ENCODE data around the gene TUSC1. TPM values are rescaled to one million over a fixed set of nuclear protein-coding genes. Genes with fewer than 3 reads are reported as not detected.
"Not testable (repeated sequence)": the region's sequence is repeated elsewhere in the genome, so short reads cannot be mapped to it uniquely, and the experiment has no call there.

TUSC1 gene
- total RNA-seq, 1 donor from 2014 or later, result 9.2 TPM

- Histone ChIP-seq H3K4me3 (no peak overlapping the region), H3K27ac (replicated peaks) (no peak overlapping the region), H3K27me3 (ENCODE audit: low read depth) (no peaks in the 10 kb centered on the region), H3K4me1 (no peaks in the 10 kb centered on the region), H3K9me3 (replicated peaks) (peaks cover 9% of the 10 kb centered on the region), H3K36me3 (no peaks in the 10 kb centered on the region)
- intact Hi-C loops (cut with micrococcal nuclease), result no loop called here
- no peak for DNase-seq
- TF ChIP-seq, protein P1, sequence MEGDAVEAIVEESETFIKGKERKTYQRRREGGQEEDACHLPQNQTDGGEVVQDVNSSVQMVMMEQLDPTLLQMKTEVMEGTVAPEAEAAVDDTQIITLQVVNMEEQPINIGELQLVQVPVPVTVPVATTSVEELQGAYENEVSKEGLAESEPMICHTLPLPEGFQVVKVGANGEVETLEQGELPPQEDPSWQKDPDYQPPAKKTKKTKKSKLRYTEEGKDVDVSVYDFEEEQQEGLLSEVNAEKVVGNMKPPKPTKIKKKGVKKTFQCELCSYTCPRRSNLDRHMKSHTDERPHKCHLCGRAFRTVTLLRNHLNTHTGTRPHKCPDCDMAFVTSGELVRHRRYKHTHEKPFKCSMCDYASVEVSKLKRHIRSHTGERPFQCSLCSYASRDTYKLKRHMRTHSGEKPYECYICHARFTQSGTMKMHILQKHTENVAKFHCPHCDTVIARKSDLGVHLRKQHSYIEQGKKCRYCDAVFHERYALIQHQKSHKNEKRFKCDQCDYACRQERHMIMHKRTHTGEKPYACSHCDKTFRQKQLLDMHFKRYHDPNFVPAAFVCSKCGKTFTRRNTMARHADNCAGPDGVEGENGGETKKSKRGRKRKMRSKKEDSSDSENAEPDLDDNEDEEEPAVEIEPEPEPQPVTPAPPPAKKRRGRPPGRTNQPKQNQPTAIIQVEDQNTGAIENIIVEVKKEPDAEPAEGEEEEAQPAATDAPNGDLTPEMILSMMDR (IDR thresholded peaks at IDR 0.05; ENCODE audit: borderline replicate concordance), result no peak
Measured at GRCh38 chr9:25684321-25684720, 6.1 kb upstream of the TUSC1 start.

- Histone ChIP-seq H3K27ac (replicated peaks) (peak overlapping the region; percentile 46), H3K9me3 (replicated peaks) (peaks cover 9% of the 10 kb centered on the region), H3K36me3 (no peaks in the 10 kb centered on the region), H3K27me3 (ENCODE audit: low read depth) (no peaks in the 10 kb centered on the region), H3K4me1 (peaks cover 27% of the 10 kb centered on the region), H3K4me3 (no peak overlapping the region)
- TF ChIP-seq, protein P1 (IDR thresholded peaks at IDR 0.05; ENCODE audit: borderline replicate concordance), result no peak
- DNase-seq, result no peak
- intact Hi-C loops (cut with micrococcal nuclease), result no loop called here
Measured at GRCh38 chr9:25681266-25681665, 3.0 kb upstream of the TUSC1 start.

GRCh38 chr9:25678846-25679360 is 659 bp upstream of the TUSC1 start:
- TF ChIP-seq, protein P1 (IDR thresholded peaks at IDR 0.05; ENCODE audit: borderline replicate concordance), result no peak
- Histone ChIP-seq H3K36me3 (no peaks in the 10 kb centered on the region), H3K4me1 (peaks cover 29% of the 10 kb centered on the region), H3K4me3 (peak overlapping the region; percentile 93), H3K27me3 (ENCODE audit: low read depth) (no peaks in the 10 kb centered on the region), H3K27ac (replicated peaks) (peak overlapping the region; percentile 97), H3K9me3 (replicated peaks) (peaks cover 9% of the 10 kb centered on the region)
- DNase-seq, result no peak
- intact Hi-C loops (cut with micrococcal nuclease), result no loop called here

DNA sequence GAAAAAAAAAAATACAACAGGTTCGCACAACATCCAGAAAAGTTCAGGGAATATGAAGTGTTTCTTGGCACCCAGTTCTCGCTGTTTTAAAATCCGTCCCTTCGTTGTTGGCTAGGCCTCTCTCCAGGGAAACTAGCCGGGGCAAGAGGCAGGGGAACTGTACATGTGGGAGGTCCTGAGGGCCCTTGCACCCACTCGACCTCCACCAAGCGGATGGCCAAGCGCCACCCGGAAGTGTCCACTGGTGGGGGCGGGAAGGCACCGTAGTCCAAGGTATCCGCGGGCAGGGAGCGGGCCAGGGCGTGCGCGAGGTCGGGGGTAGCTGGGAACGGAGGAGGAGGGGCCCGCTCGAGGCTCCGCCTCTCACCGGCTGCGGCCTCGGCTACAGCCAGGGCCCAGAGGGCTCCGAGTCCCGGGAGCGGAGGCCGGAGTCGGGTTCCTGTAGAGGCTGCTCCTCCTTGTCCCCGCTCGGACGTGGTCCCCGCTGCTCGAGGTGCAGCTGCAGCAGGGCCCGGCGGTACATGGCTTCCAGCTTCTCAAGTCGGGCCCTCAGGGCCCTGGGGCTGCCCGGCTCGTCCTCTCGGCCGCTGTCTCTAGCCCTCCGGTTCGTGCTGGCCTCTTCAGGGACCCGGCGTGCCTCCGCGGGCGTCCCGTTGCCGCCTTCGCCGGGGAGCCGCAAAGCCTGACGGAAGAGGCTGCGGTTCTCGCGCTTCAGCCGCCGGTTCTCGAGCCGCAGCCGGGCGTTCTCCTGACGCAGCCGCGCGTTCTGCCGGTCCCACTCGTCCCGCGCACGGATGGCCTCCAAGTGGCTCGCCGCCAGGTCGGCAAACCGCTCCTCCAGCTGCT is 720 bp downstream of the TUSC1 start:
- peak; percentile 88 for DNase-seq
- intact Hi-C loops (cut with micrococcal nuclease), result no loop called here

GRCh38 chr9:25675858-25676257 is 2.4 kb downstream of the TUSC1 start:
- H3K27ac ChIP-seq (replicated peaks); H3K4me3 ChIP-seq; H3K36me3 ChIP-seq; H3K9me3 ChIP-seq (replicated peaks); DNase-seq; intact Hi-C loops (cut with micrococcal nuclease); H3K27me3 ChIP-seq (ENCODE audit: low read depth): not testable (repeated sequence)
- H3K4me1 ChIP-seq, result peaks cover 29% of the 10 kb centered on the region

More for the DNA sequence above, 720 bp downstream of the TUSC1 start:
- no peaks in the 10 kb centered on the region for H3K27me3 ChIP-seq (ENCODE audit: low read depth)
- H3K36me3 ChIP-seq, result no peaks in the 10 kb centered on the region
- no peaks in the 10 kb centered on the region for H3K9me3 ChIP-seq (replicated peaks)
- peaks cover 29% of the 10 kb centered on the region for H3K4me1 ChIP-seq
- TF ChIP-seq, protein P1 (IDR thresholded peaks at IDR 0.05; ENCODE audit: borderline replicate concordance), result no peak
- peak overlapping the region; percentile 97 for H3K27ac ChIP-seq (replicated peaks)
- H3K4me3 ChIP-seq, result peak overlapping the region; percentile 93

- Histone ChIP-seq H3K36me3 (no peaks in the 10 kb centered on the region), H3K4me3 (no peak overlapping the region), H3K9me3 (replicated peaks) (no peaks in the 10 kb centered on the region), H3K27me3 (ENCODE audit: low read depth) (no peaks in the 10 kb centered on the region), H3K27ac (replicated peaks) (no peak overlapping the region), H3K4me1 (no peaks in the 10 kb centered on the region)
- DNase-seq, result no peak
- intact Hi-C loops (cut with micrococcal nuclease), result no loop called here
- TF ChIP-seq, protein P1 (IDR thresholded peaks at IDR 0.05; ENCODE audit: borderline replicate concordance), result no peak
Measured at GRCh38 chr9:25658571-25658970, 19.7 kb downstream of the TUSC1 start.

Data from left ventricle myocardium inferior (tissue), 1 donor.